D721Med (cell line): Measurements from ENCODE around the gene MKX.
"Not testable (repeated sequence)": the region's sequence is repeated elsewhere in the genome, so short reads cannot be mapped to it uniquely, and the experiment has no call there.

Experiments used
- DNase-seq: peaks from one replicate; pipeline ENCODE4 v3.0.0; 2011; ENCODE audit warnings: low spot score; ENCODE audit not compliant: insufficient read length
- FAIRE-seq: peaks from 2 replicates; lab custom pipeline; 2011; peaks lifted over from hg19 to GRCh38; lab: Jason Lieb, UNC
- TF ChIP-seq, protein P1 (sequence below): IDR thresholded peaks from 2 replicates; pipeline ENCODE4 v1.5.1; 2012; ENCODE audit warnings: mild to moderate bottlenecking, control low read depth; ENCODE audit not compliant: insufficient read depth; ENCODE audit errors: missing control alignments

Gene MKX

DNA sequence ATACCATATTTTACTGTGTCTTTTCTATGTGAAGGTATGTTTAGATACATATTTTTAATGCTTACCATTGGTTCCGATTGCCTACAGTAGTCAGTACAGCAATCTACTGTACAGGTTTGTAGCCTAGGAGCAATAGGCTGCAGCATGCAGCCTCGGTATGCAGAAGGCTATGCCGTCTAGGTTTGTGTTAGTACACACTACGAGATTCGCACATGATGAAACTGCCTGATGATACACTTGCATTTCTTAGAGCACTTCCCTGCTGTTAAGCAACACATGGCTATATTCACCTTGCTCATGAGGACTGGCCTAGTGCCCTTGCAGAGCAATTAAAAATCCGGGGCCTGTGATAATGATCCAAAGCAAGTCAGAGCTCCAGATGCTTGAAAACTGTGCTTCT, 62.4 kb downstream of the MKX start:
- FAIRE-seq, result no peak

DNA sequence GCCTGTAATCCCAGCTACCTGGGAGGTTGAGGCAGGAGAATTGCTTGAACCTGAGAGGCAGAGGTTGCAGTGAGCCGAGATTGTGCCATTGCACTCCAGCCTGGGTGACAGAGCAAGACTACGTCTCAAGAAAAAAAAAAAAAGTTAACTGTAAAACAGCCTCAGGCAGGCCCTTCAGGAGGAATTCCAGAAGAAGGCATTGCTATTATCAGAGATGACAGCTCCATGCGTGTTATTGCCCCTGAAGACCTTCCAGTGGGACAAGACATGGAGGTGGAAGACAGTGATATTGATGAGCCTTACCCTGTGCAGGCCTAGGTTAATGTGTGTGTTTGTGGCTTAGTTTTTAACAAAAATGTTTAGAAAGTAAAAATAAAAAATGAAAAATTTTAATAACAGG, 63.8 kb downstream of the MKX start:
- not testable (repeated sequence) for FAIRE-seq, DNase-seq

More for the DNA sequence above, 62.4 kb downstream of the MKX start:
- DNase-seq, result no peak
- TF ChIP-seq, protein P1, sequence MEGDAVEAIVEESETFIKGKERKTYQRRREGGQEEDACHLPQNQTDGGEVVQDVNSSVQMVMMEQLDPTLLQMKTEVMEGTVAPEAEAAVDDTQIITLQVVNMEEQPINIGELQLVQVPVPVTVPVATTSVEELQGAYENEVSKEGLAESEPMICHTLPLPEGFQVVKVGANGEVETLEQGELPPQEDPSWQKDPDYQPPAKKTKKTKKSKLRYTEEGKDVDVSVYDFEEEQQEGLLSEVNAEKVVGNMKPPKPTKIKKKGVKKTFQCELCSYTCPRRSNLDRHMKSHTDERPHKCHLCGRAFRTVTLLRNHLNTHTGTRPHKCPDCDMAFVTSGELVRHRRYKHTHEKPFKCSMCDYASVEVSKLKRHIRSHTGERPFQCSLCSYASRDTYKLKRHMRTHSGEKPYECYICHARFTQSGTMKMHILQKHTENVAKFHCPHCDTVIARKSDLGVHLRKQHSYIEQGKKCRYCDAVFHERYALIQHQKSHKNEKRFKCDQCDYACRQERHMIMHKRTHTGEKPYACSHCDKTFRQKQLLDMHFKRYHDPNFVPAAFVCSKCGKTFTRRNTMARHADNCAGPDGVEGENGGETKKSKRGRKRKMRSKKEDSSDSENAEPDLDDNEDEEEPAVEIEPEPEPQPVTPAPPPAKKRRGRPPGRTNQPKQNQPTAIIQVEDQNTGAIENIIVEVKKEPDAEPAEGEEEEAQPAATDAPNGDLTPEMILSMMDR, result no peak

DNA sequence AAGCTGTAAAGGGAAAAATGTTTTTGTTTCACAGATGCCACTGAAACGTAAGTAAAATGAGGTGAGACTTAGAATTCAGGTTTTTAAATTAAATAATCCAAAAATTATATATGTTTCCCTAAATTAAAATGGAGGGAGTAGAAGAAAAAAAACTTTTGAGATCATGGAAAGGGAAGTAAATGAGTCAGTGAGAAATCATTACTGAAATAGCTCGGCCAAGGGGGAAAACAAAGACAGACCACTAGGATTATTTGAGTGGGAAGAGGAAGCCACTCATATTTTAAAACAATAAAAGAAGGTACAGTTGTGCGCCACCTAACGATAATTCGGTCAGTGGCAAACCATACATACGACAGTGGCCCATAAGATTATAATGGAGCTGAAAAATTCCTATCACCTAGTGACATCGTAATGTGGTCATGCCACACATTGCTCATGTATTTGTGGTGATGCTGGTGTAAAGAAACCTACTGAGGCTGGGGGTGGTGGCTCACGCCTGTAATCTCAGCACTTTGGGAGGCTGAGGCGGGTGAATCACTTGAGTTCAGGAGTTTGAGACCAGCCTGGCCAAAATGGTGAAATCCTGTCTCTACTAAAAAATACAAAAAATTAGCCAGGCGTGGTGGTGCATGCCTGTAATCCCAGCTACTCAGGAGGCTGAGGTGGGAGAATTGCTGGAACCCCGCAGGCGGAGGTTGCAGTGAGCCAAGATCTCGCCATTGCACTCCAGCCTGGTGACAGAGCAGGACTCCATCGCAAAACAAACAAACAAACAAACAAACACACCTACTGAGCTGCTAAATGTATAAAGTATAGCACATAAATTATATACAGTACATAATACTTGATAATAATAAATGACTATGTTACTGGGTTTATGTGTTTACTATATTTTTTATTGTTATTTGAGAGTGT, 64.7 kb downstream of the MKX start:
- TF ChIP-seq, protein P1, result no peak
- DNase-seq, result no peak
- FAIRE-seq, result no peak

DNA sequence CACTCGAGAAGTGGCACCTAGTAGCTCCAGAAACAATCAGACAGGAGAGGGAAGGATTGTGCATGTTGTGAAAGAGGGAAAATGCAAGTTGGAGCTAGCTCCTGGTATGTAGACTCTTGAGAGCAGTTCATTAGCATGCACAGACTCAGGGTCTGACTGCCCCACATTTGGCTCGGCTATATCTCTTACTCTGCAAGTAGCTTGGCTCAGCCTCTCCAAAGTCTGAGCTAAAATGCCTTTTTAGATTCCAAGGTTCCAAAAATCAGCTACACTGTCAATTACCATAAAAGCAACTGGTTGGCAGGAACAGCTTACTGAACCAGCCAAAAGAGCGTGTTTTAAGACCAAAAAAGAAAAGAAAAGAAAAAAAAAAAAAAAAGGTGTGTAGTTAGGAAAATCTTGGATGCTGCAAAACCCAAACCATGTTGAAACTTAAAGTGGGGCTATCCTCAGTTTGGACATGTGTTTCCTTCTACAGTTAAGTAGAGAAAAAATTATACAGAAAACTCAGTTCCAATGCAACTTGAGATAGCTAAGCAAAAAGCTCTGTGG, 65.5 kb downstream of the MKX start:
- DNase-seq (no peak), FAIRE-seq (no peak)
- TF ChIP-seq, protein P1, result no peak

DNA sequence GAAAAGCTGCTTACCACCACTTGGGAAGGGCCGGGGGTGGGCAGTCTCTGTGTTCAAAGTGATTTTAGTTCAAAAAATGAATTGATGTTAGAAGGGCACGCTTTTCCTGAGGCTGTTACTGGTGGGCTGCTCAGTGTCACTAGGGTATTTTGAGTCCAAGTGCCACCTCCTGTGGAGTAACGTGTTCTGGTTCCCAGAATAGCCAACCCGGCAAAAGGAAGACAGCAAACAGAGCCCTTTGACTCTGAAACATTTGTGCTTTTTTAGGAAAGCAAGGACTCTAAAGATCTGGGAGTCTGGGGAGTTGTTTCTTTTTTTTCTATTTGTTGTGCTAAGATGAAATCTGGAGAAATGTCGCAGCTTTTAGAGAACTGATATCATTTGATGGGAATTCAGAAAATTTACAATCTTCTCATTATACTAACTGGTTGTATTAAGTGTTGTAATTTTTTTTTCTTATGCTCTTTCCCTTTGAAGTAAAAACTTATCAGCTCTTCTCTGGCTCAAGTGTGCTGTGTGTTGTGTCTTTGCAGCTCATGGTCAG, 66.2 kb downstream of the MKX start:
- FAIRE-seq (no peak), DNase-seq (no peak)
- TF ChIP-seq, protein P1, result no peak

DNA sequence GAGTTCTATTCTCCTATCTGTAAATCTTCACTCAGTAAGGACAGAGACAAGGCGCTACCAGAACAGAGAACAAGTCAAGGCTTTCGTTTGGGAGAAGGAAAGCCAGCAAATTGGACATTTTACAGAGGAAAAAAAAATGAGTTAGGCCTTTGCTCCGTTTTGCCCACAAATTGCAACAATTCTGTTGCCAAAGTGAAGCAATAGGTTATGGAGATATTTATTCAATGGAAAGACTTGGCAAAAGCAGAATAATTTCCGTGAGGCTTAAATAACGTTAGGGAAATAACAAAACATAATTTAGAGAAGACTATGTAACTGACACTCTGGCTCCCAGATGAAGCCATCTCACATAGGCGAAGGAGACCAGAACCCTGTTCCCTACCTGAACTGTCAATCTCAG, 67.5 kb downstream of the MKX start:
- FAIRE-seq (no peak), DNase-seq (no peak)
- TF ChIP-seq, protein P1, result no peak

DNA sequence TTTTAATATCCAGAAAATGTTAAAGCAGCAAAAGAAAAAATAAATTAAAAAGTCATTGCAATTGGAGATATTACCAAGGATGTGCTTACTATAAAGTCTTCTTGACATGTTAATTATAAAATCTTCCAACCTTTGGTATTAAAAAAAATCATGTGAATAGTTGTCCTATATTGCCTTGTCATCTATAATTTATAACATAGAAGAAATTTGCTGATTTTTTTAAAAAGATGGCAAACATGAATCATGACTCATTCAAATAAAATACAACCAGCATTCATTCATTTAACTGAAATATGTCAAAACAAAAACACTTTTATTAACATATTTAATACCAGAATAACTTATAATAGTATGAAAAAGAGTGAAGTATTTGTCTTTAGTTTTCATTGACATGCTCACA, 72.6 kb downstream of the MKX start:
- TF ChIP-seq, protein P1, result no peak
- FAIRE-seq (no peak), DNase-seq (no peak)
